HG02885 (cell line): ENCODE results near the gene BTD.

Experiments used
- ATAC-seq: cut with Tn5 transposase; IDR thresholded peaks from one replicate; pipeline ENCODE4 v1.9.1; 2021; ENCODE audit warnings: mild to moderate bottlenecking; ENCODE audit not compliant: unreplicated experiment, poor library complexity

BTD gene

GRCh38 chr3:15660055-15660935 lies 58.8 kb downstream of the BTD start:
- no peak for ATAC-seq

- no peak for ATAC-seq
Measured at GRCh38 chr3:15664144-15664543, 62.6 kb downstream of the BTD start.

GRCh38 chr3:15665510-15666150 lies 64.1 kb downstream of the BTD start:
- no peak for ATAC-seq

- ATAC-seq, result no peak
Measured at GRCh38 chr3:15666277-15666676, 64.7 kb downstream of the BTD start.

GRCh38 chr3:15667484-15667883 lies 65.9 kb downstream of the BTD start:
- no peak for ATAC-seq

DNA sequence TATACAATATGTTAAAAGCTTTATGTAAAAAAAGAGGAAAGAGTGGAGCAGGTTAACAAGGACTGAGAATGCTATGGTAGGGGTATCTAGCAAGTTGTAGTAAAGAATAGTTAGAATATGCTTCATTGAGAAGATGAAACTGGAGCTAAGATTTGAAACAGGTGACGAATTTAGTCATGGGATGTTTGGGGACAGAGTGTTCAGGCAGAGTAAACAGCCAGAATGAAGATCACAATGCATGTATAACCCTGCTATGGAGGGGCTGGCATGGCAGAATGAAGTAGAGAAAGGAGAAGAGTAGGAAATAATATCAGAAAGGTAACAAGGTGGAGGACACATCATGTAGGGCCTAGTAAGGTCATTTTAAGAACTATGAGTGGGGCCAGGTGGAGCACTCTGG lies 72.0 kb downstream of the BTD start:
- ATAC-seq, result no peak

DNA sequence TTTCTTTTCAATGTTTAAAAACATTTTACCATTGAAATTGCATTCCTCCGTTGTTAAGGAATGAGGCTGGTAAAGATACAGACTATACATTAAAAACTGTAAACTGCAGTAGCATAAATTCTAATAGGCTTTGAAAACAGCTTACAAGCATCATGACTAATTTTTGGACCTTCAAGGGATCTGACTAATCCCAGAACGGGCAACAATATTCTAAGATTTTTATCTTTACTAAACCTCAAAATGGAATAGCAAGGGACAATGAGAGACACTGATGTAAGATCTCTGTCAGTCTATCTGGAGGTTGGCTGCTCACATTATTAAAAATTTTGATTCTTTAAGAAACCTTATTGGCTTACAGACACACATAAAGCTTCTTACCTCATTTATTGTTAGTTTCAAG lies 74.7 kb downstream of the BTD start:
- ATAC-seq, result no peak

DNA sequence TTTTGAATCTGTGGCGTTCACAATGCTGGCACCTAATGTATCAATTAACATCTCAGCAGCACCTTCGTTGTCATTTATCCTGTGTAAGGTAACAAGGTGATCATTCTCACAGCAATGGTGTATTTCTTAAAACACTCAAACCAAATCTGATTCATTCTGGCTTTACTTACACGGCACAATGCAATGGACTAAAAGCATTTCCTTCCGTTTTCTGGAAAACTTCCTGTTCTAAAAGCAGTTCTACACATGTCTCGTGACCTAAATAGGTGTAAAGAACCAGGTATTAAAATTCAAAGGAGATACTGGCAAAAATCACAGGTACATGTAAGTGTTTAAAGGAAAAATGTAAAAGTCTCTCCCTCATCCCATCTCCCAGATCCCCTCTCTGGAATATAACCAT lies 77.8 kb downstream of the BTD start:
- ATAC-seq, result no peak

GRCh38 chr3:15681668-15682067 lies 80.1 kb downstream of the BTD start:
- no peak for ATAC-seq

- ATAC-seq, result no peak
Measured at GRCh38 chr3:15682561-15683185, 81.1 kb downstream of the BTD start.

DNA sequence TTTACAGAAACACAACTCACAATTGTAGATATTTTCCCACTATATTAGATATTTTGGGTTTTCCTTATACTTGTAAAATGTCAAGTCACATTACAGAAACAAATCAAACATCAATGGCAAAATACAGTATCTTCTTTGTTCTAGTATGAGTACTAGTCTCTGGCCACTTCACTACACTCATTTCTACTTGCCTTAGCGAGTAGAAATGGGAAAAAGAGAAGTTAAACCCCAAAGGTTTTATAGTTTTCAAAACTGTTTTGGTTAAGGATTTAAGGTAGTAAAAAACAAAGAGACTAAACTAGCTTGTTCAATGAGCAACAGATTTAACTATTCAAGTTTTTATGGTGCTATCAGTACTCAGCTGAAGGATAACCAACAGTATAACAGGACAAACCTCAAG lies 81.7 kb downstream of the BTD start:
- no peak for ATAC-seq

DNA sequence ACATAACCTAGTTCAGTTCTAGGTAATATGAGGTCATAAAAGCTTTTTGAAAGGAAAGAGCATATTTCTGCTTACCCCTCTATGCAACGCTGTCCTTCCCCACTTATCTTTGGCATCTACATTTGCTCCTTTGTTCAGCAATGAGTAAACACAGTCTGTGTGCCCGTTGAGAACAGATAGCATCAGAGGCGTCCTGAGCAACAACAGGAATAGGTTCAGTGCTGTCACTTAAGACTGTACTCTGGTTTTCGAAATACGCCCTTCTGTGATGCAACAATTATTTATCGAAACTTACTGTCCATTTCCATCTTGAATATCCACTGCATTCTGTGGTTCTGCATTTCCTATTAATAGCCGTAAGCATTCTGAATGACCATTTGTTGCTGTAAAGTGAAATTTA lies 84.4 kb downstream of the BTD start:
- ATAC-seq, result no peak

- no peak for ATAC-seq
Measured at GRCh38 chr3:15690230-15690629, 88.7 kb downstream of the BTD start.

- ATAC-seq, result no peak
Measured at GRCh38 chr3:15690748-15691147, 89.2 kb downstream of the BTD start.

DNA sequence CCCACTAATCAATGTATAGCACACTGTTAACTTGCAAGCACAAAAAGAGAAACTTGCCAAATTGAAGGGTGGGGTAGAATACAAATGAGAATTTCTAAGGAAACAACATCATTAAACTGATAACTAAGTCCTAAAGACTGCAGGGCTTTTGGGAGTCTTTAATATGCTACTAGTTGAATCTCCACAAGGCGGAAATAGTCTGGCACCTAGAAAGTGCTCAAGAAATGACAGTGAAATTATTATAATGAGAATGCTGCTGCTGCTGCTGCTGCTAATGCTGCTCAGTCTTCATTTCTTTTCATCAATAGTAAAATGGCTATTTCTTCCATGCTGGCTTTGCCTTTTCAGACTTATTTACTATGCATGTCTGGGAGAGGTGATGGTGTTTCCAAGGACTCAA lies 91.8 kb downstream of the BTD start:
- no peak for ATAC-seq

DNA sequence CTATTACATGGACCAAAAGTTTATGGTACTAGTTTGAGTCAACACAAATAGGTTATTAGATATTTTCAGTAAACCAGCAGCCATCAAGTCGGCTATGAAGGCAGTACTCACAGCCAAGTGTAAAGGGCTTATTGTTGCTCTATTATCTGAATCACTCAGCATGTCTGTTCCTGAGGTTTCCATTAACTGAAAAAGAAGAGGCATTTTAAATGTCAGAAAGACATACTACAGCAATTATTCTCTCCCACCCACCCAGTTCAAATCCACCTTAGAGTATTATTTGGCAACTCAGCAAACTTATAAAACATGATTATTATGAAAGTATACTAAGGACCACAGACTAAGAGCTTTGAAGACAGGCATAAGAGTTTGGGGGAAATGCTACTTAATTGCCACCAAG lies 93.1 kb downstream of the BTD start:
- ATAC-seq, result no peak
